ENCODE results near the gene TXNDC2. TPM values are rescaled to one million over a fixed set of nuclear protein-coding genes. Genes with fewer than 3 reads are reported as not detected.

TXNDC2 gene
- total RNA-seq, 1 donor from 2014 or later, result not detected

GRCh38 chr18:9849407-9850283 is 36.1 kb upstream of the TXNDC2 start:
- Histone ChIP-seq H2AFZ (replicated peaks) (peak overlapping the region; percentile 52), H3K9ac (no peak overlapping the region), H3K4me3 (no peak overlapping the region), H3F3A (ENCODE audit: low read depth) (no peaks in the 10 kb centered on the region), H4K20me1 (ENCODE audit: low read depth) (no peaks in the 10 kb centered on the region), H3K27me3 (no peaks in the 10 kb centered on the region), H3K36me3 (no peaks in the 10 kb centered on the region), H3K79me2 (ENCODE audit: low read depth) (no peaks in the 10 kb centered on the region), H3K27ac (no peak overlapping the region), H3K9me3 (ENCODE audit: low read depth) (no peaks in the 10 kb centered on the region), H3K4me2 (no peak overlapping the region), H3K4me1 (peaks cover 7% of the 10 kb centered on the region)
- peaks cover 2% of the 10 kb centered on the region for H3K36me3 Mint-ChIP-seq
- H3K27ac Mint-ChIP-seq, result peak overlapping the region; percentile 55
- peaks cover 7% of the 10 kb centered on the region for H3K4me1 Mint-ChIP-seq
- no peak overlapping the region for H3K4me3 Mint-ChIP-seq
- TF ChIP-seq EZH2phosphoT487 (IDR thresholded peaks at IDR 0.05) (no peak), EZH2 (IDR thresholded peaks at IDR 0.05) (no peak), CTCF (IDR thresholded peaks at IDR 0.05) (no peak)
- peaks cover 10% of the 10 kb centered on the region for H3K27me3 Mint-ChIP-seq (ENCODE audit: insufficient read depth, low read depth)
- DNase-seq (ENCODE audit: low spot score), result peak; percentile 10
- H3K9me3 Mint-ChIP-seq, result no peaks in the 10 kb centered on the region

GRCh38 chr18:9850309-9850708 is 35.5 kb upstream of the TXNDC2 start:
- no peak overlapping the region for H2AFZ ChIP-seq (replicated peaks)
- H3F3A ChIP-seq (ENCODE audit: low read depth), result no peaks in the 10 kb centered on the region
- no peaks in the 10 kb centered on the region for H3K79me2 ChIP-seq (ENCODE audit: low read depth)
- Mint-ChIP-seq H3K4me1 (peaks cover 7% of the 10 kb centered on the region), H3K27me3 (ENCODE audit: insufficient read depth, low read depth) (peaks cover 10% of the 10 kb centered on the region), H3K27ac (no peak overlapping the region), H3K4me3 (no peak overlapping the region), H3K36me3 (peaks cover 2% of the 10 kb centered on the region), H3K9me3 (no peaks in the 10 kb centered on the region)
- no peak overlapping the region for H3K9ac ChIP-seq
- TF ChIP-seq EZH2 (IDR thresholded peaks at IDR 0.05), result no peak
- TF ChIP-seq CTCF (IDR thresholded peaks at IDR 0.05), result no peak
- no peak for TF ChIP-seq EZH2phosphoT487 (IDR thresholded peaks at IDR 0.05)
- DNase-seq (ENCODE audit: low spot score), result no peak
- no peak overlapping the region for H3K27ac ChIP-seq
- H3K4me1 ChIP-seq, result peaks cover 7% of the 10 kb centered on the region
- H3K9me3 ChIP-seq (ENCODE audit: low read depth), result no peaks in the 10 kb centered on the region
- H4K20me1 ChIP-seq (ENCODE audit: low read depth), result no peaks in the 10 kb centered on the region
- H3K36me3 ChIP-seq, result no peaks in the 10 kb centered on the region
- H3K27me3 ChIP-seq, result no peaks in the 10 kb centered on the region
- H3K4me2 ChIP-seq, result no peak overlapping the region
- no peak overlapping the region for H3K4me3 ChIP-seq

- Histone ChIP-seq H2AFZ (replicated peaks) (no peak overlapping the region), H3F3A (ENCODE audit: low read depth) (no peaks in the 10 kb centered on the region), H3K36me3 (no peaks in the 10 kb centered on the region), H4K20me1 (ENCODE audit: low read depth) (no peaks in the 10 kb centered on the region), H3K27ac (no peak overlapping the region), H3K9ac (no peak overlapping the region), H3K27me3 (no peaks in the 10 kb centered on the region), H3K9me3 (ENCODE audit: low read depth) (no peaks in the 10 kb centered on the region), H3K4me3 (no peak overlapping the region), H3K4me1 (peaks cover 7% of the 10 kb centered on the region), H3K4me2 (no peak overlapping the region), H3K79me2 (ENCODE audit: low read depth) (no peaks in the 10 kb centered on the region)
- peaks cover 2% of the 10 kb centered on the region for H3K36me3 Mint-ChIP-seq
- no peak for DNase-seq (ENCODE audit: low spot score)
- H3K27me3 Mint-ChIP-seq (ENCODE audit: insufficient read depth, low read depth), result peaks cover 10% of the 10 kb centered on the region
- H3K4me1 Mint-ChIP-seq, result peaks cover 16% of the 10 kb centered on the region
- no peak for TF ChIP-seq EZH2 (IDR thresholded peaks at IDR 0.05)
- TF ChIP-seq EZH2phosphoT487 (IDR thresholded peaks at IDR 0.05), result no peak
- no peak for TF ChIP-seq CTCF (IDR thresholded peaks at IDR 0.05)
- no peak overlapping the region for H3K27ac Mint-ChIP-seq
- no peaks in the 10 kb centered on the region for H3K9me3 Mint-ChIP-seq
- H3K4me3 Mint-ChIP-seq, result no peak overlapping the region
Measured at GRCh38 chr18:9851511-9851910, 34.3 kb upstream of the TXNDC2 start.

Measured in neural progenitor cell (in vitro differentiated cells).